HG03354 (cell line): ENCODE measurements around the gene VGLL4.

Experiments
- ATAC-seq: cut with Tn5 transposase; IDR thresholded peaks from one replicate; pipeline ENCODE4 v1.9.1; 2021; ENCODE audit warnings: mild to moderate bottlenecking; ENCODE audit not compliant: unreplicated experiment, poor library complexity, severe bottlenecking

VGLL4 gene

GRCh38 chr3:11610700-11611275 is 32.9 kb downstream of the VGLL4 start:
- no peak for ATAC-seq

GRCh38 chr3:11610044-11610671 is 33.6 kb downstream of the VGLL4 start:
- ATAC-seq, result no peak

GRCh38 chr3:11609481-11609880 is 34.2 kb downstream of the VGLL4 start:
- ATAC-seq, result no peak

GRCh38 chr3:11607816-11608215 is 35.9 kb downstream of the VGLL4 start:
- no peak for ATAC-seq

- no peak for ATAC-seq
Measured at GRCh38 chr3:11606865-11607440, 36.8 kb downstream of the VGLL4 start.

GRCh38 chr3:11606090-11606784 is 37.5 kb downstream of the VGLL4 start:
- ATAC-seq, result no peak

GRCh38 chr3:11605398-11605797 is 38.3 kb downstream of the VGLL4 start:
- ATAC-seq, result no peak

- no peak for ATAC-seq
Measured at GRCh38 chr3:11604139-11604892, 39.4 kb downstream of the VGLL4 start.

GRCh38 chr3:11603628-11604027 is 40.1 kb downstream of the VGLL4 start:
- no peak for ATAC-seq

- no peak for ATAC-seq
Measured at GRCh38 chr3:11602886-11603527, 40.7 kb downstream of the VGLL4 start.

- no peak for ATAC-seq
Measured at GRCh38 chr3:11602239-11602840, 41.4 kb downstream of the VGLL4 start.

- peak; percentile 94 for ATAC-seq
Measured at GRCh38 chr3:11601446-11602238, 42.1 kb downstream of the VGLL4 start.

GRCh38 chr3:11600501-11601282 is 43.0 kb downstream of the VGLL4 start:
- no peak for ATAC-seq

GRCh38 chr3:11596387-11596786 is 47.3 kb downstream of the VGLL4 start:
- no peak for ATAC-seq

GRCh38 chr3:11595024-11595423 is 48.7 kb downstream of the VGLL4 start:
- ATAC-seq, result peak; percentile 79

- ATAC-seq, result no peak
Measured at GRCh38 chr3:11593318-11594034, 50.2 kb downstream of the VGLL4 start.
